Dermis blood vessel endothelial cell (primary cell): ENCODE results near the gene KIRREL2. TPM values are rescaled to one million over a fixed set of nuclear protein-coding genes. Genes with fewer than 3 reads are reported as not detected.

Source experiments
- DNase-seq: peaks from one replicate; pipeline ENCODE4 v3.0.0; 2010
- total RNA-seq: library from RNA; depleted of rRNA; stranded (reverse); fragments of >200 nt; gene quantifications from 2 replicates; pipeline ENCODE4 v1.2.3, GENCODE V29; 2014

KIRREL2 gene
- total RNA-seq, 1 donor from 2014 or later: not detected

GRCh38 chr19:35845215-35846037 is 11.3 kb upstream of the KIRREL2 start:
- DNase-seq: no peak

- DNase-seq: no peak
Measured at GRCh38 chr19:35846038-35846668, 10.6 kb upstream of the KIRREL2 start.

GRCh38 chr19:35847911-35848310 is 8.8 kb upstream of the KIRREL2 start:
- no peak for DNase-seq

- no peak for DNase-seq
Measured at GRCh38 chr19:35848486-35848885, 8.2 kb upstream of the KIRREL2 start.

- DNase-seq: no peak
Measured at GRCh38 chr19:35848919-35849505, 7.7 kb upstream of the KIRREL2 start.

- DNase-seq: no peak
Measured at GRCh38 chr19:35851213-35852028, 5.3 kb upstream of the KIRREL2 start.

- DNase-seq: no peak
Measured at GRCh38 chr19:35852029-35852780, 4.5 kb upstream of the KIRREL2 start, which contains the start of gene NPHS1. Gene NPHS1, minus strand, starts transcription at chr19:35852504. Its CDS starts 667 bp downstream, at chr19:35851837.

- no peak for DNase-seq
Measured at GRCh38 chr19:35853038-35853756, 3.5 kb upstream of the KIRREL2 start.

- no peak for DNase-seq
Measured at GRCh38 chr19:35858311-35858710, 1.6 kb downstream of the KIRREL2 start.

GRCh38 chr19:35859414-35859813 is 2.7 kb downstream of the KIRREL2 start:
- no peak for DNase-seq

- DNase-seq: no peak
Measured at GRCh38 chr19:35860436-35860817, 3.7 kb downstream of the KIRREL2 start.

GRCh38 chr19:35860818-35861639 is 4.3 kb downstream of the KIRREL2 start:
- DNase-seq: no peak

- no peak for DNase-seq
Measured at GRCh38 chr19:35861640-35862160, 5.0 kb downstream of the KIRREL2 start.

GRCh38 chr19:35862528-35862927 is 5.8 kb downstream of the KIRREL2 start:
- DNase-seq: no peak

- no peak for DNase-seq
Measured at GRCh38 chr19:35863018-35863417, 6.3 kb downstream of the KIRREL2 start.

- peak; percentile 51 for DNase-seq
Measured at GRCh38 chr19:35868172-35868822, 11.6 kb downstream of the KIRREL2 start, which contains the start of gene APLP1. Gene APLP1, plus strand, starts transcription at chr19:35868574. Its CDS starts 63 bp downstream, at chr19:35868637.

- no peak for DNase-seq
Measured at GRCh38 chr19:35868823-35869326, 12.2 kb downstream of the KIRREL2 start.

- peak; percentile 70 for DNase-seq
Measured at GRCh38 chr19:35869327-35870123, 12.8 kb downstream of the KIRREL2 start.
